HTERT RPE-1 (cell line): Measurements from ENCODE around the gene ITIH3.

Experiments used
- in situ Hi-C: fragments of 300-500 bp; cut with MboI; formaldehyde crosslinking; loops from 4 replicates; pipeline ENCODE4 v1.14.3; 2020; ENCODE audit warnings: low sequenced_read_pairs

The ITIH3 gene

DNA sequence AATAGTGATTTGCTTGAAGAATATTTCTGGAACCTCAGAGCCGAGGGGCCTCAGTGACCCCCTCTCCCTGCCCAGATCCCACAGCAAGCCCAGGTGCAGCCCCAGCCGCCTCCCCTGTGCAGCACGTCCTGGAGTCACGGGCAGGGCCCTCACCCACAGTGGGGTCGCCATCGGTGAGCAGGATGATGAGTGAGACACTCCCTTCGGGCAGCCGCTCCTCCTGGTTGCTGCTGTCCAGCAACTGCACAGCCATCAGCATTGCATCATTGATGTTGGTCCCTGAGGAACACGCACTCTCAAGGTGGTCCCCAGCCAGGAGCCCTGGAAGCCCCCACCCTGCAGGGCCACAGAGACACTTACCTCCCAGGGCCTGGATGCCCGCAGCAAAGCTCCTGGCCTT lies 29.4 kb downstream of the ITIH3 start:
- in situ Hi-C loops = no loop called here

- in situ Hi-C loops = no loop called here
Observed at GRCh38 chr3:52827441-52827840, 32.8 kb downstream of the ITIH3 start.

- in situ Hi-C loops = no loop called here
Observed at GRCh38 chr3:52827866-52828376, 33.3 kb downstream of the ITIH3 start.

GRCh38 chr3:52829482-52829881 lies 34.9 kb downstream of the ITIH3 start:
- in situ Hi-C loops = no loop called here

GRCh38 chr3:52829906-52830463 lies 35.4 kb downstream of the ITIH3 start:
- in situ Hi-C loops = no loop called here

- in situ Hi-C loops = no loop called here
Observed at GRCh38 chr3:52830535-52831258, 36.1 kb downstream of the ITIH3 start, which contains the start of gene ITIH4. ITIH4 (minus strand) TSS chr3:52830672; CDS start chr3:52830642, 30 bp downstream.

DNA sequence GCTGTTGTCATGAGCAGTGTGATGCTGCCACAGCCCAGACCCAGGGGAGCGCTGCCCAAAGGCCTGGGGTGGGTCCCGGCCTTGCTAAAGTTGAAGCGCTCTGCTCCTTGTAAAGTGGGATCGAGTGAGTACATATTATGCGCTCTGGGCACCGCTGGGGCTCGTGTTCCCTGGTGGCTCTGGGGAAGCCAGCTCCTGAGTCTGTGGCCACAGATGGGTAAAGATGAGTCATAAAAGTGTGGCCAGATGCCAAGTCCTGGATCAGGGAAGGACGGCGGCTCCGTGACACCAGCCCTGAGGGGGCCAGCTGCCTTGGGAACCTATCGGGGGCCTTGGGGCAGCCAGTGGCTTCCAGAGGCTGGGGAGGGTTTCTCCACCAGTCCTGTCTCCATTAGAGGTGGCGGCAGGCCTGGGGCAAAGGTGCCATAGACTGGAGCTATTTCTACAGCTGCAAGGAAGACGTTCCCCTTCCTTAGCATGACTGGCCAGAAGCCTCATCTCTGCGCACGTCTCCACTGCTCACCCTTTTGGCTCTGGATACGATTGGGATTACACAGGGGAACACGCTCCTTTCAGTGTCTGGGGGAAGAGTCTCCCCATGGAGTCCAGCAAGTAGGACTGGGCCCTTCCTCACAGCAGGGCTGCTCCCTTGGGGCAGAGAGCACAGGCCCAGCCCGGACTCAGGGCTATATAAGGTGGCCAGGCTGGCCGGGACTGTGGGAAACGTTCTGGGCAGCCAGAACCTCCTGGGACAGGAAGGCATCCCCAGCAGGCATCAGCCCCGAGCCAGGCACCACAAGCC lies 37.1 kb downstream of the ITIH3 start:
- in situ Hi-C loops = no loop called here

DNA sequence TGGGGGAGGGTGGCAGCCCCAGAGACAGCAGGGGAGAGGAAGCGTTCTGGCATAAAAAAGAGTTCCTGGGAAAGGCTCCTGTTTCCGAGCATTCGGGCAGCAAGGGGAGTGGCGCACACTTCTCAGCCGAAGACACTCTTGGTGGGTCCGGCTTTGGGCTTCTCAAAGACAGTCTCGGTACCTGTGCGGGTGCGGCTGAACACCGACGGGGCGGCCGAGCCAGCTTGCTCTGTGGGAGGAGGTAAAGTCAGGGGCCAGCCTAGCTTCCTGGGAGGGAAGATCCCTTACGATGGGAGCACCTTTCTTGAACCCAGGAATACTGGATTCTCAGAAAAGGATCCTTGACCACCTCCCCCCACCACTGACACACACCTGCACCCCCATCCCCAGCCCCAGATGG lies 38.6 kb downstream of the ITIH3 start:
- in situ Hi-C loops = no loop called here

- in situ Hi-C loops = no loop called here
Observed at GRCh38 chr3:52834871-52835501, 40.4 kb downstream of the ITIH3 start, which contains the start of gene MUSTN1. MUSTN1 (minus strand) TSS chr3:52835019; CDS start chr3:52834948, 71 bp downstream.

GRCh38 chr3:52835766-52836470 lies 41.3 kb downstream of the ITIH3 start:
- in situ Hi-C loops = no loop called here

DNA sequence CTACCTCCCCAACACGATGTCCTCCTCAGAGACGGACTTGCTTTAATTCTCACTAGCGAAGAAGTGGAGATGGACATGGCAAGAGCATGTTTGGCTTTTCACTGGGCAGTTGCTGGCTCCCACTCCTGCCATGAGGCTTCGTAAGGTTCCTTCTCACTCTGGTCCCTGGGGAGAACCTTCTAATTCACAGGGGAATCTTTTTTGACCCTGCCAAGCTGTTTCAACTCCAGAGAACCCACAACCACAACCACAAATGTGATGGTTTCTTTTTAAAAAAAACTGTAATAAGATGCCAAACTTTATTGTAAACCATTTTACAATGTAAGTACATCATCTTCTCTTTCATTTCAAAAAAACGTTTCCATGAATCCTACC lies 41.9 kb downstream of the ITIH3 start:
- in situ Hi-C loops = no loop called here

- in situ Hi-C loops = no loop called here
Observed at GRCh38 chr3:52836986-52837385, 42.4 kb downstream of the ITIH3 start.

- in situ Hi-C loops = no loop called here
Observed at GRCh38 chr3:52838561-52839267, 44.1 kb downstream of the ITIH3 start.

DNA sequence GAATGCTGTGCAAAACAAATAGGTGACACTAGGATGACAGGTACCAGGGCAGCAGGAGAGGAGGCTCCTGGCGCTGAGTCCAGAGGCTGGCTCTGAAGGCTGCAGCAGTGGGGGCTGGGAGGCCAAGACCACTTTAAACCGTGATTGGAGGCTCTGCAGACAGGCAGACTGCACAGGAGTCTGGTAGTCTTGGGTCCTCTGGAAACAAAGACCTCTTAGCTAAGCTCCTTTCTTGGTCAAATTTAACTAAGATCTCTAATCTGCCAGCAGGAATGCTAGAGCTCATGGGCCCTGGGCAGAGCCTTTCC lies 44.6 kb downstream of the ITIH3 start:
- in situ Hi-C loops = no loop called here

DNA sequence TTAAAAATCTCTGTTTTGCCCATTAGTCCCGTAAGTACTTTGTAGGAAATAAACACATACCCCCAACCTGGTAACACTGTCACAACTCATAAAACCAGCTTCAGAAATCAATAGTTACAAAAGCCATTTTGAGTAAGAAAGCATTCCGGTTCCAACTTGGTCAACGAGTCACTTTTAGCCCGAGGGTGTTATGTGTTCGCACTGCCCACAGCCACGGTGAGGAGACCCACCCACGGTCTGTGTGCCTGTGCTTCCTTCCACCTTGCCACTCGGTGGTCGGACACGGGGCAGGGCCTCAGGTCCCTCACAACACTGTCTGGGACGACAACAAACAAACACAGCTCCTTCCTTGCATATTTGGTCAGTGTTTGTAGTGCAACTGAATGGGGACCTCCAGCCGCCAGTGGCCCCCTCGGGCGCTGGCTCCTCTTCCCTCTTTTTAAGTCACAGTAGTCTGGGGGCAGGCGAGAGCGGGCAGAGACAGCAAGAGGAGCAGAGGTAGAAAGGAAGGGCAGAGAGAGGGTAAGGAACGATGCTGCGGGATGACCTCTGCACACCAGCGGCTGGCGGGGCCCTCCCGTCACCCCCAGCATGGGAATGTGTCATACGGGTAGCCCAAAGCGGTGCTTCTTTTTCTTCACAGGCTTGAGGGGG lies 45.4 kb downstream of the ITIH3 start:
- in situ Hi-C loops = no loop called here

GRCh38 chr3:52841211-52841980 lies 46.8 kb downstream of the ITIH3 start:
- in situ Hi-C loops = no loop called here

GRCh38 chr3:52841981-52842340 lies 47.4 kb downstream of the ITIH3 start:
- in situ Hi-C loops = no loop called here

- in situ Hi-C loops = no loop called here
Observed at GRCh38 chr3:52842424-52842823, 47.8 kb downstream of the ITIH3 start.
